GM20431 (cell line): ENCODE measurements around the gene MUC15.

Experiments used
- in situ Hi-C: fragments of 300-500 bp; cut with MseI, MboI; formaldehyde crosslinking; loops from one replicate; pipeline ENCODE4 v1.15.0; 2020; ENCODE audit warnings: low sequenced_read_pairs; ENCODE audit not compliant: unreplicated experiment

Gene MUC15

GRCh38 chr11:26578998-26579661, 7.1 kb upstream of the MUC15 start:
- in situ Hi-C loops = no loop called here

- in situ Hi-C loops = no loop called here
Observed at GRCh38 chr11:26575946-26576345, 3.9 kb upstream of the MUC15 start.

GRCh38 chr11:26573896-26574295, 1.8 kb upstream of the MUC15 start:
- in situ Hi-C loops = no loop called here

GRCh38 chr11:26572770-26573402, 823 bp upstream of the MUC15 start:
- in situ Hi-C loops = no loop called here

- in situ Hi-C loops = no loop called here
Observed at GRCh38 chr11:26569646-26570045, 2.4 kb downstream of the MUC15 start.

GRCh38 chr11:26558190-26558589, 13.9 kb downstream of the MUC15 start:
- in situ Hi-C loops = no loop called here

GRCh38 chr11:26557666-26558065, 14.4 kb downstream of the MUC15 start:
- in situ Hi-C loops = no loop called here

GRCh38 chr11:26556582-26556981, 15.5 kb downstream of the MUC15 start:
- in situ Hi-C loops = no loop called here

GRCh38 chr11:26554455-26554854, 17.6 kb downstream of the MUC15 start:
- in situ Hi-C loops = no loop called here

- in situ Hi-C loops = no loop called here
Observed at GRCh38 chr11:26553182-26553581, 18.9 kb downstream of the MUC15 start.

GRCh38 chr11:26551186-26551801, 20.8 kb downstream of the MUC15 start:
- in situ Hi-C loops = no loop called here

- in situ Hi-C loops = no loop called here
Observed at GRCh38 chr11:26550022-26550421, 22.0 kb downstream of the MUC15 start.

- in situ Hi-C loops = no loop called here
Observed at GRCh38 chr11:26549176-26549575, 22.9 kb downstream of the MUC15 start.

GRCh38 chr11:26541870-26542269, 30.2 kb downstream of the MUC15 start:
- in situ Hi-C loops = no loop called here

- in situ Hi-C loops = no loop called here
Observed at GRCh38 chr11:26539517-26539916, 32.5 kb downstream of the MUC15 start.

GRCh38 chr11:26537341-26537740, 34.7 kb downstream of the MUC15 start:
- in situ Hi-C loops = no loop called here

- in situ Hi-C loops = no loop called here
Observed at GRCh38 chr11:26527685-26528084, 44.4 kb downstream of the MUC15 start.

- in situ Hi-C loops = no loop called here
Observed at GRCh38 chr11:26522912-26523610, 49.0 kb downstream of the MUC15 start.

GRCh38 chr11:26519469-26519868, 52.6 kb downstream of the MUC15 start:
- in situ Hi-C loops = no loop called here

GRCh38 chr11:26512196-26512595, 59.9 kb downstream of the MUC15 start:
- in situ Hi-C loops = no loop called here

- in situ Hi-C loops = no loop called here
Observed at GRCh38 chr11:26510756-26511155, 61.3 kb downstream of the MUC15 start.
